Stomach (tissue), 4 donors: Measurements from ENCODE around the gene SP2.

ENCODE experiments used
- POLR2A ChIP-seq, 4 donors: fragments of 450-650 bp; IDR thresholded peaks; one replicate each; pipeline ENCODE4 v1.6.1; 2016; ENCODE audit warnings: antibody characterized with exemption in 4 of 4, control low read depth in 2 of 4, mild to moderate bottlenecking in 1 of 4, moderate library complexity in 1 of 4
- POLR2AphosphoS5 ChIP-seq, 3 donors: sonication (generic); formaldehyde crosslinking; IDR thresholded peaks; one replicate each; pipeline ENCODE4 v1.6.1; 2016; ENCODE audit warnings: antibody characterized with exemption in 3 of 3
- TF ChIP-seq, protein P1 (sequence below), 7 experiments: fragments of 450-650 bp in 4 of 7; fragments of 200-600 bp in 3 of 7; sonication (generic) in 3 of 7; IDR thresholded peaks; one replicate each; pipeline ENCODE4 v1.5.1; 2016 to 2019; ENCODE audit warnings: antibody characterized with exemption in 7 of 7, control low read depth in 2 of 7, mild to moderate bottlenecking in 1 of 7

DNA sequence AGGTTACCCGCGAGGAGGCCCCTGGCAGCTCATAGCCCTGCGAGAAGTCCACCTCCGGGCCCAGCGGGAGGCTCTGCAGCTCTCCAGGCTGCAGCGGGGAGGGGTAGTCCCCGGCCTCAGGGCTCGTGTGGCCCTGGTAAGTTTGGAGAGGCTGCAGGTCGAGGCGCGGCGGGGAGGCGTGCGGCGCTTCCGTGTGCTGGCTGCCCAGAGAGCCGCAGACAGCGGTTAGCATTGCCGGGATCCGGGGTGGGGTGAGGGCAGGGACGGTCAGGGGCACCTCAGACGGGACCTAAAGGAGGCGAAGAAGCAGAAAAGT lies 47.9 kb upstream of the SP2 start:
- TF ChIP-seq POLR2A (IDR thresholded peaks at IDR 0.05): no peak
- TF ChIP-seq, protein P1, sequence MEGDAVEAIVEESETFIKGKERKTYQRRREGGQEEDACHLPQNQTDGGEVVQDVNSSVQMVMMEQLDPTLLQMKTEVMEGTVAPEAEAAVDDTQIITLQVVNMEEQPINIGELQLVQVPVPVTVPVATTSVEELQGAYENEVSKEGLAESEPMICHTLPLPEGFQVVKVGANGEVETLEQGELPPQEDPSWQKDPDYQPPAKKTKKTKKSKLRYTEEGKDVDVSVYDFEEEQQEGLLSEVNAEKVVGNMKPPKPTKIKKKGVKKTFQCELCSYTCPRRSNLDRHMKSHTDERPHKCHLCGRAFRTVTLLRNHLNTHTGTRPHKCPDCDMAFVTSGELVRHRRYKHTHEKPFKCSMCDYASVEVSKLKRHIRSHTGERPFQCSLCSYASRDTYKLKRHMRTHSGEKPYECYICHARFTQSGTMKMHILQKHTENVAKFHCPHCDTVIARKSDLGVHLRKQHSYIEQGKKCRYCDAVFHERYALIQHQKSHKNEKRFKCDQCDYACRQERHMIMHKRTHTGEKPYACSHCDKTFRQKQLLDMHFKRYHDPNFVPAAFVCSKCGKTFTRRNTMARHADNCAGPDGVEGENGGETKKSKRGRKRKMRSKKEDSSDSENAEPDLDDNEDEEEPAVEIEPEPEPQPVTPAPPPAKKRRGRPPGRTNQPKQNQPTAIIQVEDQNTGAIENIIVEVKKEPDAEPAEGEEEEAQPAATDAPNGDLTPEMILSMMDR (IDR thresholded peaks at IDR 0.05): no peak
- no peak for TF ChIP-seq POLR2AphosphoS5 (IDR thresholded peaks at IDR 0.05)
